ENCODE results near the gene TXK.

The TXK gene

GRCh38 chr4:48030470-48030869 lies 103.6 kb downstream of the TXK start:
- no peak for DNase-seq
- intact Hi-C loops (cut with DNase I): no loop called here

- intact Hi-C loops (cut with DNase I): no loop called here
- DNase-seq: no peak
These were observed 105.4 kb downstream of the TXK start for GRCh38 chr4:48028696-48029095.

GRCh38 chr4:48027653-48028052 lies 106.4 kb downstream of the TXK start:
- DNase-seq: no peak
- intact Hi-C loops (cut with DNase I): no loop called here

GRCh38 chr4:48025005-48025404 lies 109.0 kb downstream of the TXK start:
- intact Hi-C loops (cut with DNase I): no loop called here
- no peak for DNase-seq

- DNase-seq: no peak
- intact Hi-C loops (cut with DNase I): no loop called here
These were observed 109.5 kb downstream of the TXK start for GRCh38 chr4:48024522-48024921.

- no peak for DNase-seq
- intact Hi-C loops (cut with DNase I): no loop called here
These were observed 111.8 kb downstream of the TXK start for GRCh38 chr4:48022192-48022799.

- DNase-seq: no peak
- intact Hi-C loops (cut with DNase I): no loop called here
These were observed 113.0 kb downstream of the TXK start for GRCh38 chr4:48021100-48021499.

GRCh38 chr4:48018112-48018511 lies 115.9 kb downstream of the TXK start:
- DNase-seq: no peak
- intact Hi-C loops (cut with DNase I): no loop called here

GRCh38 chr4:48017108-48017571 lies 116.9 kb downstream of the TXK start:
- intact Hi-C loops (cut with DNase I): no loop called here
- peak in 7 of 10 donors; percentile 7 to 84 (median 10) for DNase-seq
